Upper lobe of left lung (tissue), 4 donors: Measurements from ENCODE around the gene FAF1.

Source experiments
- POLR2A ChIP-seq, 4 donors: fragments of 450-650 bp; IDR thresholded peaks; one replicate each; pipeline ENCODE4 v1.5.1; 2016 to 2017; ENCODE audit warnings: antibody characterized with exemption in 4 of 4, mild to moderate bottlenecking in 2 of 4
- POLR2AphosphoS5 ChIP-seq, 2 donors: sonication (generic); formaldehyde crosslinking; IDR thresholded peaks; one replicate each; pipeline ENCODE4 v1.5.1; 2017; ENCODE audit warnings: antibody characterized with exemption in 2 of 2
- TF ChIP-seq, protein P1 (sequence below), 6 experiments: fragments of 450-650 bp in 4 of 6; fragments of 200-600 bp in 2 of 6; sonication (generic) in 2 of 6; IDR thresholded peaks; one replicate each; pipeline ENCODE4 v1.5.1; 2016 to 2019; ENCODE audit warnings: antibody characterized with exemption in 6 of 6

DNA sequence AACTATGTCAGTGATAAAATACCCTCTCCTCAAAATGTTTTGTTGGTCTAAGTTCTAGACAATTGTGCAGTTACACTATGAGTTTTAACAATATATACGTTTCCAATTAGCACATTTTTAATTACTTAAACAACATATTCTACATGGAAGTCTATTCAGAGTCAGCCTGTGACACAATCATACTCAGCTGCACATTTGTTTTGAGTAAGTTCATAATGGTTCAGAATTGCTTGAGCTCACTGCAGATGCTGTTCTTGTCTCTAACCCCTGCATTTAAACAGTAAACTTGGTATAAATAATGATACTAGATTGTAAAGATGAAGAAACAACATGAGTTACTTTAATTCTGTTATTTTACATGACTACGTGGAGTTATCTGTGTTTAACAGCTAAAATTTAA lies 40.6 kb upstream of the FAF1 start:
- TF ChIP-seq, protein P1, sequence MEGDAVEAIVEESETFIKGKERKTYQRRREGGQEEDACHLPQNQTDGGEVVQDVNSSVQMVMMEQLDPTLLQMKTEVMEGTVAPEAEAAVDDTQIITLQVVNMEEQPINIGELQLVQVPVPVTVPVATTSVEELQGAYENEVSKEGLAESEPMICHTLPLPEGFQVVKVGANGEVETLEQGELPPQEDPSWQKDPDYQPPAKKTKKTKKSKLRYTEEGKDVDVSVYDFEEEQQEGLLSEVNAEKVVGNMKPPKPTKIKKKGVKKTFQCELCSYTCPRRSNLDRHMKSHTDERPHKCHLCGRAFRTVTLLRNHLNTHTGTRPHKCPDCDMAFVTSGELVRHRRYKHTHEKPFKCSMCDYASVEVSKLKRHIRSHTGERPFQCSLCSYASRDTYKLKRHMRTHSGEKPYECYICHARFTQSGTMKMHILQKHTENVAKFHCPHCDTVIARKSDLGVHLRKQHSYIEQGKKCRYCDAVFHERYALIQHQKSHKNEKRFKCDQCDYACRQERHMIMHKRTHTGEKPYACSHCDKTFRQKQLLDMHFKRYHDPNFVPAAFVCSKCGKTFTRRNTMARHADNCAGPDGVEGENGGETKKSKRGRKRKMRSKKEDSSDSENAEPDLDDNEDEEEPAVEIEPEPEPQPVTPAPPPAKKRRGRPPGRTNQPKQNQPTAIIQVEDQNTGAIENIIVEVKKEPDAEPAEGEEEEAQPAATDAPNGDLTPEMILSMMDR (IDR thresholded peaks at IDR 0.05): no peak
- TF ChIP-seq POLR2A (IDR thresholded peaks at IDR 0.05): no peak
- TF ChIP-seq POLR2AphosphoS5 (IDR thresholded peaks at IDR 0.05): no peak
